BE2C (cell line): ENCODE results near the gene CLNK.

Source experiments
- DNase-seq: peaks from one replicate; pipeline ENCODE4 v3.0.0-alpha.2; 2020
- H3K27me3 ChIP-seq: fragments of 250-450 bp; sonication (Bioruptor Pico); 2 replicates; pipeline ENCODE4 v1.5.1; 2020; ENCODE audit warnings: mild to moderate bottlenecking
- H3K36me3 ChIP-seq: fragments of 250-450 bp; sonication (Bioruptor Pico); 2 replicates; pipeline ENCODE4 v1.5.1; 2020; ENCODE audit warnings: mild to moderate bottlenecking
- H3K4me1 ChIP-seq: fragments of 250-450 bp; sonication (Bioruptor Pico); 2 replicates; pipeline ENCODE4 v1.5.1; 2020
- H3K4me3 ChIP-seq: 2 replicates; pipeline ENCODE4 v1.5.1; 2011; ENCODE audit warnings: low read depth, low read length
- H3K9me3 ChIP-seq: fragments of 250-450 bp; sonication (Bioruptor Pico); 2 replicates; pipeline ENCODE4 v1.5.1; 2020
- CTCF ChIP-seq: IDR thresholded peaks from 2 replicates; pipeline ENCODE4 v1.5.1; 2012; ENCODE audit warnings: mild to moderate bottlenecking, low read depth, low read length

CLNK gene

GRCh38 chr4:10530137-10530786 is 154.3 kb downstream of the CLNK start:
- H3K9me3 ChIP-seq: no peaks in the 10 kb centered on the region
- H3K4me3 ChIP-seq: no peak overlapping the region
- H3K4me1 ChIP-seq: no peaks in the 10 kb centered on the region
- no peaks in the 10 kb centered on the region for H3K36me3 ChIP-seq
- H3K27me3 ChIP-seq: no peaks in the 10 kb centered on the region
- no peak for DNase-seq
- TF ChIP-seq CTCF: no peak

GRCh38 chr4:10529291-10530136 is 155.1 kb downstream of the CLNK start:
- no peak for DNase-seq
- Histone ChIP-seq H3K27me3 (no peaks in the 10 kb centered on the region), H3K4me3 (no peak overlapping the region), H3K4me1 (no peaks in the 10 kb centered on the region), H3K9me3 (no peaks in the 10 kb centered on the region), H3K36me3 (no peaks in the 10 kb centered on the region)
- TF ChIP-seq CTCF: no peak

GRCh38 chr4:10527438-10527837 is 157.1 kb downstream of the CLNK start:
- DNase-seq: no peak
- no peak for TF ChIP-seq CTCF

GRCh38 chr4:10526429-10527222 is 157.9 kb downstream of the CLNK start:
- no peak for DNase-seq
- no peak for TF ChIP-seq CTCF
- H3K27me3 ChIP-seq: no peaks in the 10 kb centered on the region
- no peaks in the 10 kb centered on the region for H3K4me1 ChIP-seq
- no peak overlapping the region for H3K4me3 ChIP-seq
- no peaks in the 10 kb centered on the region for H3K36me3 ChIP-seq
- no peaks in the 10 kb centered on the region for H3K9me3 ChIP-seq

More at GRCh38 chr4:10527438-10527837, 157.1 kb downstream of the CLNK start:
- H3K4me3 ChIP-seq: no peak overlapping the region
- H3K4me1 ChIP-seq: no peaks in the 10 kb centered on the region
- H3K27me3 ChIP-seq: no peaks in the 10 kb centered on the region
- H3K36me3 ChIP-seq: no peaks in the 10 kb centered on the region
- no peaks in the 10 kb centered on the region for H3K9me3 ChIP-seq

- Histone ChIP-seq H3K9me3 (no peaks in the 10 kb centered on the region), H3K36me3 (no peaks in the 10 kb centered on the region), H3K27me3 (no peaks in the 10 kb centered on the region), H3K4me3 (no peak overlapping the region), H3K4me1 (no peaks in the 10 kb centered on the region)
- TF ChIP-seq CTCF: no peak
- no peak for DNase-seq
These were observed 160.3 kb downstream of the CLNK start for GRCh38 chr4:10524196-10524833.
